GM18520 (cell line): Measurements from ENCODE around the gene CMIP.

ENCODE experiments used
- ATAC-seq: cut with Tn5 transposase; IDR thresholded peaks from one replicate; pipeline ENCODE4 v1.9.1; 2021; ENCODE audit not compliant: unreplicated experiment

CMIP gene

DNA sequence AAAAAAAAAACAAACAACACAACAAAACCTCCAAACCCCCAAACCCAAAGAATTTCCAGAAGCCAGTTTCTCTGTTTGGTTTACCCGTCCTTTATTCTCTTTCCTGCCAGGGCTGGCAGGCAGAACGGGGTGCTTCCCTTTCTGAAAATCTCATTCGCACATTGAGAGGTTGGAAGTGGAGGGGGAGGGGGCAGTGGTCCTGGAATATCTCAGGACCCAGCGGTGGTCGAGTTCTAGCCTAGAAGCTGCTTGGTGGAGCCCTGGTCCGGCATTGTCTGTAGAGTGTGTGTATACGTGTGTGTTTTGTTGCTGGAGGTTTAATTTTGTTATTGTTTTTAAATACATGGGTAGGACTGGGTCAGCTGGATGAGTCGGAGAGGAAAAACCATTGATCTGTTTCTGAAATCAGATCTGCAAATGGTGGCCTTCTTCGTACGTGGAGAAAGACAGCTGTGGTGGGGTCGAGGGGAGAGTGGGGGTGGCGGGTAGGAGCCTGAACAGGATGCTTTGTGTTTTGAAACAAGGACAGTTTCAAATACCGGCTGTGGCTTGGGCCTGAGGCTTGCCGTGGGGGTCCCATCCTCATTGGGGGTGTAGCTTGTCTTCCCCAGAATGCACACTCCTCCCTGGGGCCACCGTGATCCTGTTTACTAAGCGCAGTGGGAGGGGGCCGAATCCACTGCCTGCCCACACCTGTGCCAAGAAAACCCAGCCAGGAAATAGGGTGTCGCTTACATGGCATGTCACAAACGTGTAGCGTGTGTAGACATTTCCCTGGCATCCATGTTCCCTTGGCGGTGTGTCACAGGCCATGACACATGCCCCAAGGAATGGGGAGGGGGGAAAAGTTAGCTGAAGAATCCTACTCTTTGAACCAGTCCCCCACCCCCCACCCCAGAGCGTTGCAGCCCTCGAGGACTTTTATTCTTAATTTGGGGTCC lies 1.6 kb downstream of the CMIP start:
- no peak for ATAC-seq

DNA sequence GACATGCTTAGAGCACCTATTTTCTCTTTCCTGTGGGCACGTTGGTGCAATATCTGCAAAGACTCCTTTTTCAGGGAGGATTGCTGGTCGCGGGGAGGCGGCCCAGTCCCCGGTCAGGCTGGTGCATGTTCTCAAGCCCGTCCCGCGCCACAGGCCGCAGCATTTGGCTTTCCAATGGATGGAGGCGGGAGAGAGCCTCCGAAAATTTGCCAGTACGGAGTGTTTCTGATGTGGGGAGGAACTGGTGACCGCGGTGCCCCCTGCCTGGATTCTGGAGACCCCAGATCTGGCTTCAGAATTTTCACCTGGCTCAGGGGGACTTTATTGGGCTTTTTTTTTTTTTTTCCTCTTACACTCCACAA lies 2.3 kb downstream of the CMIP start:
- no peak for ATAC-seq

- no peak for ATAC-seq
Observed at GRCh38 chr16:81447383-81448101, 2.9 kb downstream of the CMIP start.

DNA sequence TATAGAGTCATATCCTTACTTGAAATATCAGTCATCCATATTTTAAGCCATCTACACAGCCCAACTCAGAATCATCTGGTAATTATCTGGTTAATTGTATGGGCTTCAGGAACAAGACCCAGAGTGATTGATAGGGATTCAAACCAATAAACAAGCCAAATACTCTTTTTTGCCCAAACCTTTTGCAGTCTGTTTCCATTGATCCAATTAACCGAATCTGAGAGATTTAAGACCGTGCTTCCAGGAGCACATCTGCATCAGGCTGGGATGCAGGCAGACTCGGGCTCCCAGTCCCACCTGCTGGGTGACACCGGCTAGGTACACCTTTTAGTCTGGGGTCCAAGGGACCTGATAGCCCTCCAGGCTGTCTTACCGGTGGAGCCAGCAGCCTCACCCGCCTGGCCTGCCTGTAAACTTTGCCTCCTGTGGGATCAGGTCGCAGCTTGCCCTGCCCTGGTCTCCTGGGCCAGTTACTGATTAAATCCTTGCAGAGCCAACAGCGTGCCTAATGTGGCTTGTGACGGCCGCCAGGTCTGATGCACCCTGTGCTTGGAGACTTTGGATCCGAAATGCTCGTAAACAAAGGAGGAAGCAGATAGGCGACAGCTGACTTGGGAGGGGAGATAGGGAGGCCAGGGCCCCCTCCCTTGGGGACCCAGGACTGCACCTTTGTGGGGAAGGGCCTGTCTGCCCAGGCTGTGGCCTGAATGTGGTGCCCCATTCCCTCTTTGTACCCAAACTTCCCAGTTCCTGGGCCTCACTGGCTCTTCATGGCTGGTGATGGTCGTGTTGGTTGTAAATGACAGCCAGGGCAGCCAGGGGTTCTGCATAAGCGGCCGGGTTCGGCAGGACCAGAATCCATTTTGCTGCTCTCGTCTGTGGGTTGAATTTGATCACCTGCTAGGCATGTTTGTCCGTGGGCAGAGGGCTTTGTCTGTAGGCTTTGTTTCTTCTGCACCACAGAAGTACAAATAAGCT lies 3.8 kb downstream of the CMIP start:
- no peak for ATAC-seq

GRCh38 chr16:81449241-81449640 lies 4.6 kb downstream of the CMIP start:
- ATAC-seq, result no peak

- no peak for ATAC-seq
Observed at GRCh38 chr16:81449899-81450608, 5.4 kb downstream of the CMIP start.

DNA sequence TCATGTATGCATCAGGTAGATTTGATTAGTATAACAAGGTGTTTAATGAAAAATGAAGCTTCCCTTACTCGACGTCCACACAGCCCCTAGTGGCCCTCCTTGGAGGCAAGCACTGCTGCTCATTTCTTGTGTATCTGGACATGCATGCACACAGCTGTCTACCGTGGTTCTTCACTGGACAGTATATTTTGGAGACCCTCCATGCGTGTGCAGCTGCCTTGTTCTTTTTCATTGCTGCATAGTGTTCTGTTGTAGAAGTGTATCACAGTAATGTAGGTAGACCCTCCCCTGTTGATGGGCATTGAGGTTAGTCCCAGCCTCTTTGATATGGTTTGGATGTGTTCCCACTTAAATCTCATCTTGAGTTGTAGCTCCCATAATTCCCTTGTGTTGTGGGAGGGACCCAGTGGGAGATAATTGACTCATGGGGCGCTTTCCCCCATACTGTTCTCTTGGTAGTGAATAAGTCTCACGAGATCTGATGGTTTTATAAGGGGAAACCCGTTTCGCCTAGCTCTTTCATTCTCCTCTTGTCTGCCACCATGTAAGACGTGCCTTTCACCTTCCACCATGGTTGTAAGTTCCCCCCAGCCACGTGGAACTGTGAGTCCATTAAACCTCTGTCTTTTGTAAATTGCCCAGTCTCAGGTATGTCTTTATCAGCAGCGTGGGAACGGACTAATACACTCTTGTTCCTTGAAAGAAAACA lies 6.3 kb downstream of the CMIP start:
- no peak for ATAC-seq

GRCh38 chr16:81451753-81452680 lies 7.4 kb downstream of the CMIP start:
- no peak for ATAC-seq

DNA sequence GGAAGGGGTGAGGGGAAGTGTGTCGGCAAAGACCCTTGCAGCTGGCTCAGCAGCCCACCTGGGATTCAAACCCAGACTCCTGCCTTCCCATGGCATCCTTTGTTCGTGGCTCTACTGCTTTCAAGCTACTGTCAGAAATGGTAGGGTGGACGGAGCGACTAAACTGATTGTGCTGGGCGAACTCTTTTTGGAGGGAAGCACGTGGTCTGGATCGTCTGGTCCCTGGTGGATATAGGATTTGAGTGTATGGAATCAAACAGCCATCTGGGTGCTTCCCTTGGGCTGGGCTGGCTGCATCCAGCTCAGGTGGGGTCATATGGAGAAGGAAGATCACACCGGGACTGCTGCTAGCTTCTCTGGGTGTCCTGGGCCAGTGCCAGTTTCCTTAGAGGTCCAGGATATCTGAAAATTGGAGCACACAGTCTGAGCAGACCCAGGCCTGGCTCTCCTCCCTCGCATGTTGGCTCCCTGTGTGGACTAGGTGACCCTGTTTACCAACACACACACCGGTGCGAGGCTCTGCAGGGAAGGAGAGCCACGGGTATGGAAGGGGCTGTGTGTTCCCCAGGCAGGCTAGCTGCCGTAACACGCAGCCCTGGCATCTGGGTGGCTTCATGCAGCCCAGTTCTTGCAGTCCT lies 8.6 kb downstream of the CMIP start:
- no peak for ATAC-seq

DNA sequence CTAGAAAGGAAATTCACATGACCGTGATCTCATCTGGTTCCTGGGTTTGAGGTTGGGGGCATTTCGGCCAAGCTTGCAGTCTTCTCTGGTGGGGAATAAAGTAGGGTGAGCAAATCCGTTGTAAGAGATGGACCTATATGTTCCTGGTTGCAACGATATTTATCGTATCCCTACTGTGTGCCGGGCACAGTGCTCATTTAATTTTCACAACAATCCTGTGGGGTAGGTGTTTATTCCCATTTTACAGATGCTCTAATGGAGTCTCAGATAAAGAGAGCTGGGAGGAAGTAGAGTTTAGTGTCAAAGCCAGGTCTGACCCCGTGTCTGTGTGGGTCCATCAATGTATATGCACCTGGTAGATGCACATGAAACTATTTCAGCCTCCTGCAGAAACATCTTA lies 9.4 kb downstream of the CMIP start:
- ATAC-seq, result no peak

GRCh38 chr16:81455006-81455405 lies 10.4 kb downstream of the CMIP start:
- no peak for ATAC-seq

DNA sequence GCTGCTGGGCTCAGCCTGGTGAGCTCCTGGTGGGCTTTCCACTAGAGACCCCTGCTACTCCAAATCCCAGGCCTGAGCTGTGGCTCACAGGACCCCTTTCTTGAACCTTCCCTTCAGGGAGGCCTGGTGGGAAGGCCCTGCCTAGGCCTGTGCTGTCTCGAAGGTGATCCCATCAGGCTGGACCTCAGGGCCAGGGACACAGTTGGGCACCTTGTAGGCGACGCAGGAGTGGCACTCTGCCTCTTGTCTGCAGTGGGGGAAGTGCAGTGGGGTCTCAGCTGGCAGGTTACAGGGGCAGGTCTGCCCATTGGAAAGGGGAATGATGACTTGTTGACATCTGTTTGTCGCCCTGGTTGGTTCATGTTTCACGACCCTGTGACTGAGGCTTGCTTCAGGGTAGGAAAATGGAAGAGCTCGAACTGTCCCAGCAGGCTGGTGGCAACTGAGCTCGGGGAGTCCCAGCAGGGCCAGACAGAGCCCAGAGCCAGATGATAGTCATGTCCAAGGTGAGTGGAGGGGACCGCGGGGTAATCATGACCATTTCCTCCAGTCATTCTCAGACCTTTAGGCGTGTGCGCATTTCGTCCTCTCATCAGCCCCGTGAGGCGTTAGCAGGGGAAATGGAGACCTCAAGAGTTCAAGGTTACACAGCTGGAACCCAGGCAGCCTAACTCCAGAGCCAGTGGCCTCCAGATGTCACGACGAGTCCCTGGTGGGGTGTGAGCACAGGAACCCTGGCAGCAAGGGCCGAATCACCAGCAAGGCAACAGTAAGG lies 11.3 kb downstream of the CMIP start:
- no peak for ATAC-seq

- no peak for ATAC-seq
Observed at GRCh38 chr16:81456523-81457325, 12.1 kb downstream of the CMIP start.

DNA sequence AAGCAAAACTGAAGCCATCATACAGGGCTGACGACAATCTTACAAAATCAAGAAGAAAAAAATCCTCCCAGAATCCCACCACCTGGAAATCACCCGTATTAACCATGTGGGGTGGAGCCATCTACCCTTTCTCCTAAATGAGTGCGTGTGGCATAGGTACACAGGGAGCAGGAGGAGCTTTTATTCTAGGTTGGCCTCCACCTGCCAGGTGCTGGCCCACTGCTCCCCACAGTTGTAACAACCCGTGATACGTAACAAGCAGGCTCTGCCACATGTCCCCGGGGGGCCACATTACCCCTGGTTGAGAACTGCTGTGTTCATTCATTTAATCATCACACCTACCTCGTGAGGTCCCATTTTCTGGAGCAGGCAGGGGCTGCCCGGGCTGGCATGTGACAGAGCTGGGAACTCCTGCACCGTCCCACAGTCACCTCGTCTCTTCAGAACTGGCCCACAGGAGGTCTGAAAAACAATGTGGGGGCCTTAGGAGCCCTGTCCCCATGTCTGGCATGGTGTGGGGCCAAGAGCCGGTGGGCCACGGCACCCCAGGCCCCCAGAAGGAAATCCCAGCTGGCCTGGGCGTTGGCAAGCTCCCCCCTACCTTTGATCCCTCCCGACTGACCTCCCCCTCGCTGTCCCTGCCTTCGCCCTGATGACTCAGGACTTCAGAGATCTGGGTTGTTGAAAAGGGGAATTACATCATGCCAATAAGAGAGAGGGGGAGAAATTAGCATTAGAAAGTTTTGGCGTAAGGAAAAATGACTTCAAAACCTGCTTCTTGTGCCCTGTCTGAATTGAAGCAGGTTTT lies 12.9 kb downstream of the CMIP start:
- ATAC-seq, result no peak

GRCh38 chr16:81458149-81458669 lies 13.6 kb downstream of the CMIP start:
- no peak for ATAC-seq
